Prostate gland (tissue), 2 donors: ENCODE data around the gene FGFRL1. TPM values are rescaled to one million over a fixed set of nuclear protein-coding genes. Genes with fewer than 3 reads are reported as not detected.

Experiments used
- DNase-seq: peaks from one replicate; pipeline ENCODE4 v3.0.0-alpha.2; 2019; ENCODE audit warnings: low spot score
- H3K27ac ChIP-seq, 2 donors: fragments of 200-600 bp; sonication (generic); 2 replicates each; pipeline ENCODE4 v1.5.1; 2017 to 2019
- H3K27me3 ChIP-seq: fragments of 200-600 bp; sonication (generic); replicated peaks from 2 replicates; pipeline ENCODE4 v1.5.1; 2019; ENCODE audit not compliant: insufficient read depth
- H3K36me3 ChIP-seq, 2 donors: fragments of 200-600 bp; sonication (generic); 1 replicate in 1 of 2; 2 replicates in 1 of 2; pipeline versions ENCODE4 v1.5.1 to v1.8.1; 2017 to 2019
- H3K4me1 ChIP-seq: fragments of 200-600 bp; sonication (generic); replicated peaks from 2 replicates; pipeline ENCODE4 v1.5.1; 2019
- H3K4me3 ChIP-seq, 2 donors: fragments of 200-600 bp; sonication (generic); 2 replicates each; pipeline ENCODE4 v1.5.1; 2017 to 2019
- H3K9me3 ChIP-seq: fragments of 200-600 bp; sonication (generic); 2 replicates; pipeline ENCODE4 v1.5.1; 2017
- CTCF ChIP-seq, 4 experiments: fragments of 200-600 bp in 2 of 4; fragments of 450-650 bp in 2 of 4; sonication (generic) in 2 of 4; IDR thresholded peaks; 1 replicate in 3 of 4; 2 replicates in 1 of 4; pipeline ENCODE4 v1.5.1; 2016 to 2019; ENCODE audit warnings: antibody characterized with exemption in 4 of 4, mild to moderate bottlenecking in 2 of 4, moderate library complexity in 2 of 4
- POLR2A ChIP-seq: fragments of 450-650 bp; IDR thresholded peaks from one replicate; pipeline ENCODE4 v1.6.1; 2016; ENCODE audit warnings: antibody characterized with exemption, mild to moderate bottlenecking
- POLR2AphosphoS5 ChIP-seq: sonication (generic); formaldehyde crosslinking; IDR thresholded peaks from one replicate; pipeline ENCODE4 v1.6.1; 2017; ENCODE audit warnings: antibody characterized with exemption
- WGBS: methylation state at CpG from one replicate; pipeline ENCODE4 v1.1.5; 2018; 5-methylcytosine and 5-hydroxymethylcytosine counted together
- intact Hi-C: fragments of 100-400 bp; cut with DNase I; formaldehyde crosslinking; loops from one replicate; pipeline ENCODE4 v1.14.2; 2022
- total RNA-seq, 2 donors: library from RNA; depleted of rRNA; stranded (reverse); fragments of >200 nt; gene quantifications; one replicate each; pipeline ENCODE4 v1.1.0, GENCODE V29; 2016

Gene FGFRL1
- total RNA-seq, 2 donors from 2014 or later, result 26.6 to 29.4 TPM

GRCh38 chr4:1055721-1056590 is 44.5 kb downstream of the FGFRL1 start:
- peak; percentile 5 for DNase-seq
- no peaks in the 10 kb centered on the region for H3K36me3 ChIP-seq
- no peak for TF ChIP-seq CTCF (IDR thresholded peaks at IDR 0.05)
- TF ChIP-seq POLR2AphosphoS5, result no peak
- TF ChIP-seq POLR2A, result no peak
- no peaks in the 10 kb centered on the region for H3K9me3 ChIP-seq
- H3K4me1 ChIP-seq, result no peaks in the 10 kb centered on the region
- H3K27me3 ChIP-seq, result no peaks in the 10 kb centered on the region
- intact Hi-C loops, result no loop called here
- H3K27ac ChIP-seq, result no peak overlapping the region
- 60% methylated on average over 28 of the region's 34 CpGs for WGBS
- H3K4me3 ChIP-seq, result no peak overlapping the region

GRCh38 chr4:1056671-1057402 is 45.4 kb downstream of the FGFRL1 start:
- WGBS, result 80% methylated on average over 28 of the region's 28 CpGs
- Histone ChIP-seq H3K4me1 (no peaks in the 10 kb centered on the region), H3K27ac (no peak overlapping the region), H3K4me3 (no peak overlapping the region), H3K27me3 (no peaks in the 10 kb centered on the region), H3K36me3 (no peaks in the 10 kb centered on the region), H3K9me3 (no peaks in the 10 kb centered on the region)
- no peak for DNase-seq
- no peak for TF ChIP-seq CTCF (IDR thresholded peaks at IDR 0.05)
- no peak for TF ChIP-seq POLR2A
- TF ChIP-seq POLR2AphosphoS5, result no peak
- intact Hi-C loops, result no loop called here

- DNase-seq, result no peak
- TF ChIP-seq CTCF (IDR thresholded peaks at IDR 0.05), result no peak
- TF ChIP-seq POLR2AphosphoS5, result no peak
- no peak for TF ChIP-seq POLR2A
- H3K4me3 ChIP-seq, result no peak overlapping the region
- 70% methylated on average over 7 of the region's 7 CpGs for WGBS
- intact Hi-C loops, result no loop called here
- H3K4me1 ChIP-seq, result no peaks in the 10 kb centered on the region
- H3K27ac ChIP-seq, result no peak overlapping the region
- H3K36me3 ChIP-seq, result no peaks in the 10 kb centered on the region
- H3K9me3 ChIP-seq, result no peaks in the 10 kb centered on the region
- H3K27me3 ChIP-seq, result no peaks in the 10 kb centered on the region
Measured at GRCh38 chr4:1057403-1057745, 45.9 kb downstream of the FGFRL1 start.

- Histone ChIP-seq H3K27me3 (no peaks in the 10 kb centered on the region), H3K36me3 (no peaks in the 10 kb centered on the region)
Measured at GRCh38 chr4:1058198-1058996, 47.0 kb downstream of the FGFRL1 start.

More at GRCh38 chr4:1058198-1058996, 47.0 kb downstream of the FGFRL1 start:
- Histone ChIP-seq H3K27ac (no peak overlapping the region), H3K4me3 (no peak overlapping the region), H3K9me3 (no peaks in the 10 kb centered on the region), H3K4me1 (no peaks in the 10 kb centered on the region)
- intact Hi-C loops, result no loop called here
- 49% methylated on average over 29 of the region's 35 CpGs for WGBS
- no peak for TF ChIP-seq CTCF (IDR thresholded peaks at IDR 0.05)
- no peak for TF ChIP-seq POLR2A
- no peak for TF ChIP-seq POLR2AphosphoS5
- DNase-seq, result no peak
